Uterus (tissue), 4 donors: ENCODE data around the gene WDSUB1. TPM values are rescaled to one million over a fixed set of nuclear protein-coding genes. Genes with fewer than 3 reads are reported as not detected.

Source experiments
- DNase-seq, 2 donors: peaks; one replicate each; pipeline ENCODE4 v3.0.0-alpha.2; 2019 to 2020
- H3K27ac ChIP-seq, 2 donors: fragments of 200-600 bp; sonication (generic); 1 replicate in 1 of 2; 2 replicates in 1 of 2; pipeline ENCODE4 v1.5.1; 2016 to 2018
- H3K27me3 ChIP-seq, 2 donors: fragments of 200-600 bp; sonication (generic); one replicate each; pipeline ENCODE4 v1.5.1; 2018 to 2019; ENCODE audit warnings: control low read depth in 1 of 2
- H3K36me3 ChIP-seq, 2 donors: fragments of 200-600 bp; sonication (generic); one replicate each; pipeline ENCODE4 v1.5.1; 2019; ENCODE audit warnings: control low read depth in 1 of 2
- H3K4me1 ChIP-seq, 2 donors: fragments of 200-600 bp; sonication (generic); one replicate each; pipeline ENCODE4 v1.5.1; 2018 to 2019; ENCODE audit warnings: control low read depth in 1 of 2
- H3K4me3 ChIP-seq, 2 donors: fragments of 200-600 bp; sonication (generic); 1 replicate in 1 of 2; 2 replicates in 1 of 2; pipeline ENCODE4 v1.5.1; 2018 to 2019; ENCODE audit warnings: mild to moderate bottlenecking in 1 of 2
- H3K9me3 ChIP-seq, 2 donors: fragments of 200-600 bp; sonication (generic); one replicate each; pipeline ENCODE4 v1.5.1; 2019; ENCODE audit warnings: control low read depth in 1 of 2
- CTCF ChIP-seq, 4 experiments: fragments of 200-600 bp in 2 of 4; fragments of 450-650 bp in 2 of 4; sonication (generic) in 2 of 4; IDR thresholded peaks; one replicate each; pipeline ENCODE4 v1.5.1; 2016 to 2019; ENCODE audit warnings: antibody characterized with exemption in 4 of 4, mild to moderate bottlenecking in 2 of 4, moderate library complexity in 1 of 4
- POLR2A ChIP-seq, 2 donors: fragments of 450-650 bp; IDR thresholded peaks; one replicate each; pipeline ENCODE4 v1.6.1; 2016; ENCODE audit warnings: antibody characterized with exemption in 2 of 2, mild to moderate bottlenecking in 1 of 2, moderate library complexity in 1 of 2
- intact Hi-C: fragments of 100-400 bp; cut with DNase I; formaldehyde crosslinking; loops from one replicate; pipeline ENCODE4 v1.15.1; 2023; ENCODE audit warnings: low total_unique reads
- total RNA-seq, 4 donors: library from RNA; depleted of rRNA in 3 of 4; stranded (reverse); fragments of >200 nt in 3 of 4; gene quantifications; one replicate each; pipeline versions ENCODE4 v1.1.0 to v1.2.4, GENCODE V29; 2014 to 2023
- donor health status: DM: yes; HTN: yes; CAD: no.

WDSUB1 gene
- total RNA-seq, 4 donors from 2014 or later: 5.6 to 10.3 (median 8.3) TPM

GRCh38 chr2:159281002-159281401 is 5.5 kb downstream of the WDSUB1 start:
- no peaks in the 10 kb centered on the region for H3K36me3 ChIP-seq
- no peaks in the 10 kb centered on the region for H3K4me1 ChIP-seq
- intact Hi-C loops: no loop called here
- DNase-seq: no peak
- H3K4me3 ChIP-seq: no peak overlapping the region
- H3K27ac ChIP-seq: no peak overlapping the region
- H3K9me3 ChIP-seq: no peaks in the 10 kb centered on the region
- TF ChIP-seq CTCF (IDR thresholded peaks at IDR 0.05) (no peak), POLR2A (IDR thresholded peaks at IDR 0.05) (no peak)
- H3K27me3 ChIP-seq: no peaks in the 10 kb centered on the region

- H3K27ac ChIP-seq: no peak overlapping the region
- H3K4me3 ChIP-seq: no peak overlapping the region
- no peaks in the 10 kb centered on the region for H3K27me3 ChIP-seq
- no peak for DNase-seq
- H3K4me1 ChIP-seq: no peaks in the 10 kb centered on the region
- H3K36me3 ChIP-seq: no peaks in the 10 kb centered on the region
- no peaks in the 10 kb centered on the region for H3K9me3 ChIP-seq
- intact Hi-C loops: no loop called here
- no peak for TF ChIP-seq POLR2A (IDR thresholded peaks at IDR 0.05)
- no peak for TF ChIP-seq CTCF (IDR thresholded peaks at IDR 0.05)
These were observed 6.8 kb downstream of the WDSUB1 start for GRCh38 chr2:159279700-159280099.

- DNase-seq: no peak
- Histone ChIP-seq H3K4me3 (no peak overlapping the region), H3K27ac (no peak overlapping the region), H3K4me1 (no peaks in the 10 kb centered on the region), H3K9me3 (no peaks in the 10 kb centered on the region), H3K36me3 (no peaks in the 10 kb centered on the region), H3K27me3 (no peaks in the 10 kb centered on the region)
- intact Hi-C loops: no loop called here
- TF ChIP-seq POLR2A (IDR thresholded peaks at IDR 0.05) (no peak), CTCF (IDR thresholded peaks at IDR 0.05) (no peak)
These were observed 11.4 kb downstream of the WDSUB1 start for GRCh38 chr2:159275111-159275510.

- Histone ChIP-seq H3K27ac (no peak overlapping the region), H3K4me1 (no peaks in the 10 kb centered on the region), H3K9me3 (no peaks in the 10 kb centered on the region), H3K4me3 (no peak overlapping the region), H3K36me3 (no peaks in the 10 kb centered on the region), H3K27me3 (no peaks in the 10 kb centered on the region)
- TF ChIP-seq POLR2A (IDR thresholded peaks at IDR 0.05) (no peak), CTCF (IDR thresholded peaks at IDR 0.05) (no peak)
- intact Hi-C loops: no loop called here
- DNase-seq: no peak
These were observed 14.3 kb downstream of the WDSUB1 start for GRCh38 chr2:159272156-159272555.

- Histone ChIP-seq H3K27ac (no peak overlapping the region), H3K4me1 (no peaks in the 10 kb centered on the region), H3K27me3 (no peaks in the 10 kb centered on the region), H3K4me3 (no peak overlapping the region), H3K36me3 (no peaks in the 10 kb centered on the region), H3K9me3 (no peaks in the 10 kb centered on the region)
- no peak for DNase-seq
- intact Hi-C loops: no loop called here
- no peak for TF ChIP-seq POLR2A (IDR thresholded peaks at IDR 0.05)
- TF ChIP-seq CTCF (IDR thresholded peaks at IDR 0.05): no peak
These were observed 15.6 kb downstream of the WDSUB1 start for GRCh38 chr2:159270744-159271379.
